K562 (cell line): Measurements from ENCODE around the gene RINT1. TPM values are rescaled to one million over a fixed set of nuclear protein-coding genes. Genes with fewer than 3 reads are reported as not detected.

ENCODE experiments used
- CREM ChIP-seq: IDR thresholded peaks from 2 replicates; pipeline ENCODE4 v1.6.1; 2014; ENCODE audit warnings: antibody characterized with exemption, low read depth
- FOXM1 ChIP-seq, 2 experiments: fragments of 450-650 bp in 1 of 2; sonication (generic) in 1 of 2; formaldehyde crosslinking in 1 of 2; IDR thresholded peaks; 2 replicates each; pipeline versions ENCODE4 v1.6.1 to v1.9.0; 2017 to 2022; ENCODE audit warnings: low read depth in 2 of 2, mild to moderate bottlenecking in 2 of 2, missing genetic modification reagents in 1 of 2, moderate library complexity in 1 of 2
- GATAD2B ChIP-seq: fragments of 450-650 bp; IDR thresholded peaks from 2 replicates; pipeline ENCODE4 v1.6.1; 2017; ENCODE audit warnings: mild to moderate bottlenecking, borderline replicate concordance
- HDAC2 ChIP-seq: fragments of 450-650 bp; IDR thresholded peaks from 2 replicates; pipeline ENCODE4 v1.6.1; 2016; ENCODE audit warnings: mild to moderate bottlenecking
- HEY1 ChIP-seq: fragments of 250-450 bp; sonication (Bioruptor Pico); IDR thresholded peaks from 2 replicates; pipeline ENCODE4 v1.5.0; 2020; ENCODE audit warnings: mild to moderate bottlenecking, moderate library complexity, borderline replicate concordance
- NELFE ChIP-seq: IDR thresholded peaks from 2 replicates; pipeline ENCODE4 v1.6.1; 2011; ENCODE audit warnings: mild to moderate bottlenecking; ENCODE audit not compliant: insufficient read depth, insufficient read length
- NFRKB ChIP-seq: fragments of 450-650 bp; IDR thresholded peaks from 2 replicates; pipeline ENCODE4 v1.6.1; 2016; ENCODE audit warnings: low read depth
- OTX1 ChIP-seq: fragments of 450-650 bp; formaldehyde crosslinking; IDR thresholded peaks from 2 replicates; pipeline ENCODE4 v1.4.0; 2022; ENCODE audit warnings: mild to moderate bottlenecking
- RBM15 ChIP-seq: fragments of 200-400 bp; formaldehyde crosslinking; IDR thresholded peaks from 2 replicates; pipeline ENCODE4 v1.6.1; 2018; ENCODE audit warnings: mild to moderate bottlenecking, low read length, moderate library complexity; ENCODE audit not compliant: insufficient read depth
- RFX5 ChIP-seq: IDR thresholded peaks from 2 replicates; pipeline ENCODE4 v1.6.1; 2011; ENCODE audit warnings: low read depth, mild to moderate bottlenecking, improper control_type of control experiment, low read length
- SUPT5H ChIP-seq: fragments of 450-650 bp; IDR thresholded peaks from 2 replicates; pipeline ENCODE4 v1.6.1; 2016
- THRAP3 ChIP-seq: fragments of 450-650 bp; IDR thresholded peaks from 2 replicates; pipeline ENCODE4 v1.6.1; 2016; ENCODE audit warnings: mild to moderate bottlenecking, inconsistent platforms, borderline replicate concordance
- ZNF212 ChIP-seq: fragments of 450-650 bp; formaldehyde crosslinking; IDR thresholded peaks from 2 replicates; pipeline ENCODE4 v1.4.0; 2020; ENCODE audit warnings: mild to moderate bottlenecking
- ZNF764 ChIP-seq: fragments of 250-450 bp; sonication (Bioruptor Pico); IDR thresholded peaks from 2 replicates; pipeline ENCODE4 v1.4.0; 2020; ENCODE audit warnings: low read depth, mild to moderate bottlenecking, moderate library complexity
- ZNF780A ChIP-seq: fragments of 250-450 bp; sonication (Bioruptor Pico); IDR thresholded peaks from 2 replicates; pipeline ENCODE4 v1.5.0; 2021; ENCODE audit warnings: mild to moderate bottlenecking
- polyA plus RNA-seq, 8 experiments: library from polyadenylated mRNA; depleted of rRNA in 4 of 8; stranded (reverse) in 5 of 8; unstranded in 3 of 8; fragments of >200 nt; fragmentation: Nextera tagmentation in 2 of 8; fragmentation: Illumina TruSeq in 1 of 8; extraction: Ambion mirVana in 2 of 8; extraction: Trizol in 1 of 8; gene quantifications; 2 replicates each; pipeline versions ENCODE4 v1.2.1 to v1.2.3, GENCODE V29; 2011 to 2014; ENCODE audit warnings: inconsistent platforms in 1 of 8, missing spikeins in 1 of 8
- total RNA-seq, 7 experiments: library from RNA; depleted of rRNA in 6 of 7; stranded (reverse); fragments of >200 nt in 6 of 7; fragmentation: Illumina TruSeq in 2 of 7; extraction: Trizol in 2 of 7; gene quantifications; 2 replicates each; pipeline versions ENCODE4 v1.2.1 to v1.2.3, GENCODE V29; 2011 to 2021; ENCODE audit warnings: low replicate concordance in 1 of 7
- TF ChIP-seq, protein P1 (sequence below): sonication (generic); formaldehyde crosslinking; IDR thresholded peaks from 2 replicates; pipeline ENCODE4 v1.8.1; 2022; ENCODE audit warnings: missing genetic modification reagents
- TF ChIP-seq, protein P2 (sequence below), 2 experiments: fragments of 450-650 bp; conservative IDR thresholded peaks; 2 replicates each; pipeline ENCODE4 v1.6.1; 2017; ENCODE audit warnings: mild to moderate bottlenecking in 2 of 2, moderate library complexity in 2 of 2
- TF ChIP-seq, protein P3 (sequence below): fragments of 450-650 bp; IDR thresholded peaks from 2 replicates; pipeline ENCODE4 v1.6.1; 2017; ENCODE audit warnings: mild to moderate bottlenecking, moderate library complexity
- TF ChIP-seq, protein P4 (sequence below), 2 experiments: IDR thresholded peaks; 2 replicates each; pipeline ENCODE4 v1.6.1; 2012; ENCODE audit warnings: improper control_type of control experiment in 2 of 2, low read depth in 2 of 2, low read length in 2 of 2, borderline replicate concordance in 1 of 2

RINT1 gene
- total and polyA plus RNA-seq, 9 of the 15 experiments (the other 6 are each of a cell fraction or from before 2014, with no cell fraction given): 21.3 to 74.3 (median 27.4) TPM

DNA sequence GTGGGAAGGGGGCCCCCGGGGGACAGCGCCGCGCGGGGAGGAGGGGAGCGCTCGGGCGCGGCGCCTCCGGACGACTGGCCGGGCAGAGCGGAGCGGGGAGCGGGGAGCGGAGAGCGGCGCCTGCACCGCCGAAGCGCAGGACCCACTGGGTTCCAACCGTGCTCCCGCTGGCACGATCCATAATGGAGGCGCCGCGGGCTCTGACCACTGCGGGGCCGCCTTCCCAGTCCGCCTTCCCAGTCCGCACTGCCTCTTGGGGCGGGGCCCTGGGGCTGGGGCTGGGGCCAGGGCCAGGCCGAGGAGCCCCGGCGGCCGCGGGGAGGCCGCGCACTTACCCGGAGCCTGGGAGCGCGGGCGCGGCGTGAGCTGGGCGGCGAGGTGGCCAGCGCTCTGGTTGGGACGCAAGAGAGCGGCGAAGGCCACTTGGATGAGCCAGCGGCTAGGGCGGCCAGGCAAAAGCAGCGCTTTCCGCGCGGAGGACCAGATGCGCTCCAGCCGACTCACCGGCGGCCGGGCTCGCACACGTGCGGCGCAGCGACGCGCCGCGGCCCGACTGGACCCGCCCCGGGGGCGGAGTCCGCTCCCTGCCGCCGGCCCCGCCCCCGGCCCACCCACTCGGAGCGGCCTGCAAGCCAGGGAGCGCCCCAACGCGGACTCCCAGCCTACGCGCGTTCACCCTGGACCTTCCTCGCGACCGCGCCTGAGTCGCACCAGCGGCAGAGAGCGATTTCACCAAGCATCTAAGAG is 10.1 kb upstream of the RINT1 start, which contains the start of gene PUS7 (continued):
- TF ChIP-seq RBM15: 0 out of 2 replicates have a peak, but pooled peaks have one; percentile 67
- TF ChIP-seq, protein P1, sequence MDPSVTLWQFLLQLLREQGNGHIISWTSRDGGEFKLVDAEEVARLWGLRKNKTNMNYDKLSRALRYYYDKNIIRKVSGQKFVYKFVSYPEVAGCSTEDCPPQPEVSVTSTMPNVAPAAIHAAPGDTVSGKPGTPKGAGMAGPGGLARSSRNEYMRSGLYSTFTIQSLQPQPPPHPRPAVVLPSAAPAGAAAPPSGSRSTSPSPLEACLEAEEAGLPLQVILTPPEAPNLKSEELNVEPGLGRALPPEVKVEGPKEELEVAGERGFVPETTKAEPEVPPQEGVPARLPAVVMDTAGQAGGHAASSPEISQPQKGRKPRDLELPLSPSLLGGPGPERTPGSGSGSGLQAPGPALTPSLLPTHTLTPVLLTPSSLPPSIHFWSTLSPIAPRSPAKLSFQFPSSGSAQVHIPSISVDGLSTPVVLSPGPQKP: no peak
- TF ChIP-seq GATAD2B: peak; percentile 73; the same call in 1 of the 2 replicates
- TF ChIP-seq FOXM1 (IDR thresholded peaks at IDR 0.05; ENCODE audit: low read depth): no peak
- peak; percentile 69; the same call in 1 of the 2 replicates for TF ChIP-seq FOXM1 (CRISPR knock-in tag; IDR thresholded peaks at IDR 0.05; ENCODE audit: low read depth)
- no peak for TF ChIP-seq NELFE
- no peak for TF ChIP-seq ZNF764 (CRISPR knock-in tag)
- peak; percentile 84 for TF ChIP-seq SUPT5H
- TF ChIP-seq, protein P2, sequence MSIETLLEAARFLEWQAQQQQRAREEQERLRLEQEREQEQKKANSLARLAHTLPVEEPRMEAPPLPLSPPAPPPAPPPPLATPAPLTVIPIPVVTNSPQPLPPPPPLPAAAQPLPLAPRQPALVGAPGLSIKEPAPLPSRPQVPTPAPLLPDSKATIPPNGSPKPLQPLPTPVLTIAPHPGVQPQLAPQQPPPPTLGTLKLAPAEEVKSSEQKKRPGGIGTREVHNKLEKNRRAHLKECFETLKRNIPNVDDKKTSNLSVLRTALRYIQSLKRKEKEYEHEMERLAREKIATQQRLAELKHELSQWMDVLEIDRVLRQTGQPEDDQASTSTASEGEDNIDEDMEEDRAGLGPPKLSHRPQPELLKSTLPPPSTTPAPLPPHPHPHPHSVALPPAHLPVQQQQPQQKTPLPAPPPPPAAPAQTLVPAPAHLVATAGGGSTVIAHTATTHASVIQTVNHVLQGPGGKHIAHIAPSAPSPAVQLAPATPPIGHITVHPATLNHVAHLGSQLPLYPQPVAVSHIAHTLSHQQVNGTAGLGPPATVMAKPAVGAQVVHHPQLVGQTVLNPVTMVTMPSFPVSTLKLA (conservative IDR thresholded peaks at IDR 0.05): peak in 1 of 2 experiments; percentile 91; a peak in 3 of 4 replicates
- TF ChIP-seq, protein P3, sequence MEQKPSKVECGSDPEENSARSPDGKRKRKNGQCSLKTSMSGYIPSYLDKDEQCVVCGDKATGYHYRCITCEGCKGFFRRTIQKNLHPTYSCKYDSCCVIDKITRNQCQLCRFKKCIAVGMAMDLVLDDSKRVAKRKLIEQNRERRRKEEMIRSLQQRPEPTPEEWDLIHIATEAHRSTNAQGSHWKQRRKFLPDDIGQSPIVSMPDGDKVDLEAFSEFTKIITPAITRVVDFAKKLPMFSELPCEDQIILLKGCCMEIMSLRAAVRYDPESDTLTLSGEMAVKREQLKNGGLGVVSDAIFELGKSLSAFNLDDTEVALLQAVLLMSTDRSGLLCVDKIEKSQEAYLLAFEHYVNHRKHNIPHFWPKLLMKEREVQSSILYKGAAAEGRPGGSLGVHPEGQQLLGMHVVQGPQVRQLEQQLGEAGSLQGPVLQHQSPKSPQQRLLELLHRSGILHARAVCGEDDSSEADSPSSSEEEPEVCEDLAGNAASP: no peak
- TF ChIP-seq, protein P4, sequence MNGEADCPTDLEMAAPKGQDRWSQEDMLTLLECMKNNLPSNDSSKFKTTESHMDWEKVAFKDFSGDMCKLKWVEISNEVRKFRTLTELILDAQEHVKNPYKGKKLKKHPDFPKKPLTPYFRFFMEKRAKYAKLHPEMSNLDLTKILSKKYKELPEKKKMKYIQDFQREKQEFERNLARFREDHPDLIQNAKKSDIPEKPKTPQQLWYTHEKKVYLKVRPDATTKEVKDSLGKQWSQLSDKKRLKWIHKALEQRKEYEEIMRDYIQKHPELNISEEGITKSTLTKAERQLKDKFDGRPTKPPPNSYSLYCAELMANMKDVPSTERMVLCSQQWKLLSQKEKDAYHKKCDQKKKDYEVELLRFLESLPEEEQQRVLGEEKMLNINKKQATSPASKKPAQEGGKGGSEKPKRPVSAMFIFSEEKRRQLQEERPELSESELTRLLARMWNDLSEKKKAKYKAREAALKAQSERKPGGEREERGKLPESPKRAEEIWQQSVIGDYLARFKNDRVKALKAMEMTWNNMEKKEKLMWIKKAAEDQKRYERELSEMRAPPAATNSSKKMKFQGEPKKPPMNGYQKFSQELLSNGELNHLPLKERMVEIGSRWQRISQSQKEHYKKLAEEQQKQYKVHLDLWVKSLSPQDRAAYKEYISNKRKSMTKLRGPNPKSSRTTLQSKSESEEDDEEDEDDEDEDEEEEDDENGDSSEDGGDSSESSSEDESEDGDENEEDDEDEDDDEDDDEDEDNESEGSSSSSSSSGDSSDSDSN (IDR thresholded peaks at IDR 0.05; ENCODE audit: borderline replicate concordance in 1 of 2, low read depth in 2 of 2, low read length in 2 of 2): peak in 1 of 2 experiments; percentile 62; a peak in 1 of 4 replicates
- TF ChIP-seq ZNF780A: no peak
- TF ChIP-seq ZNF212 (CRISPR knock-in tag): 0 out of 2 replicates have a peak, but pooled peaks have one; percentile 44
- no peak for TF ChIP-seq THRAP3
- no peak for TF ChIP-seq HEY1 (CRISPR knock-in tag)
- no peak for TF ChIP-seq OTX1 (CRISPR knock-in tag)
- peak; percentile 65 for TF ChIP-seq CREM
- TF ChIP-seq NFRKB: no peak
- TF ChIP-seq RFX5: no peak
- TF ChIP-seq HDAC2: peak; percentile 16; the same call in 1 of the 2 replicates
